Smooth muscle cell (in vitro differentiated cells): ENCODE results near the gene LAMA4. TPM values are rescaled to one million over a fixed set of nuclear protein-coding genes. Genes with fewer than 3 reads are reported as not detected.

ENCODE experiments used
- DNase-seq: peaks from one replicate; lab custom pipeline; 2025; ENCODE audit not compliant: unreplicated experiment; lab: John Stamatoyannopoulos, UW
- H2AFZ ChIP-seq: fragments of 200-600 bp; sonication (generic); 2 replicates; pipeline ENCODE4 v1.6.0; 2016; ENCODE audit warnings: antibody characterized with exemption, low read depth, mild to moderate bottlenecking
- H3F3A ChIP-seq: fragments of 200-600 bp; sonication (generic); 2 replicates; pipeline ENCODE4 v1.6.0; 2017; ENCODE audit warnings: antibody characterized with exemption, low read depth
- H3K27ac ChIP-seq: fragments of 200-600 bp; sonication (generic); 2 replicates; pipeline ENCODE4 v1.5.1; 2016; ENCODE audit warnings: low read depth, mild to moderate bottlenecking
- H3K27me3 ChIP-seq: fragments of 200-600 bp; sonication (generic); 2 replicates; pipeline ENCODE4 v1.6.1; 2016; ENCODE audit warnings: low read depth, mild to moderate bottlenecking
- H3K36me3 ChIP-seq: fragments of 200-600 bp; sonication (generic); 2 replicates; pipeline ENCODE4 v1.5.1; 2016; ENCODE audit warnings: low read depth
- H3K4me1 ChIP-seq: fragments of 200-600 bp; sonication (generic); 2 replicates; pipeline ENCODE4 v1.5.1; 2016; ENCODE audit warnings: low read depth
- H3K4me2 ChIP-seq: fragments of 200-600 bp; sonication (generic); 2 replicates; pipeline ENCODE4 v1.6.0; 2016; ENCODE audit warnings: mild to moderate bottlenecking
- H3K4me3 ChIP-seq: fragments of 200-600 bp; sonication (generic); 2 replicates; pipeline ENCODE4 v1.5.1; 2016; ENCODE audit warnings: mild to moderate bottlenecking
- H3K79me2 ChIP-seq: fragments of 200-600 bp; sonication (generic); 2 replicates; pipeline ENCODE4 v1.6.0; 2016; ENCODE audit warnings: low read depth, mild to moderate bottlenecking
- H3K9ac ChIP-seq: fragments of 200-600 bp; sonication (generic); 2 replicates; pipeline ENCODE4 v1.6.0; 2016; ENCODE audit warnings: low read depth
- H3K9me3 ChIP-seq: fragments of 200-600 bp; sonication (generic); replicated peaks from 2 replicates; pipeline ENCODE4 v1.5.1; 2016; ENCODE audit warnings: low read depth
- H4K20me1 ChIP-seq: fragments of 200-600 bp; sonication (generic); 2 replicates; pipeline ENCODE4 v1.6.0; 2016; ENCODE audit warnings: low read depth
- CTCF ChIP-seq: fragments of 200-600 bp; sonication (generic); IDR thresholded peaks from 2 replicates; pipeline ENCODE4 v1.5.1; 2017; ENCODE audit warnings: borderline replicate concordance, mild to moderate bottlenecking, antibody characterized with exemption; ENCODE audit not compliant: insufficient read depth, poor library complexity, severe bottlenecking
- WGBS: methylation state at CpG from one replicate; pipeline ENCODE4 v1.1.7; 2016; ENCODE audit warnings: low lambda C conversion rate; 5-methylcytosine and 5-hydroxymethylcytosine counted together
- polyA plus RNA-seq: library from polyadenylated mRNA; unstranded; fragments of >200 nt; fragmentation: Nextera tagmentation; extraction: Ambion mirVana; gene quantifications from 2 replicates; pipeline ENCODE4 v1.2.1, GENCODE V29; 2016
- total RNA-seq: library from RNA; depleted of rRNA; stranded (reverse); fragments of >200 nt; gene quantifications from 2 replicates; pipeline ENCODE4 v1.2.3, GENCODE V29; 2014

Gene LAMA4
- total and polyA plus RNA-seq, 2 experiments from 2014 or later = 9.1 to 29.4 TPM

GRCh38 chr6:112128208-112128607, 126.2 kb downstream of the LAMA4 start:
- Histone ChIP-seq H3K4me1 (no peaks in the 10 kb centered on the region), H3K27ac (no peak overlapping the region), H3F3A (no peaks in the 10 kb centered on the region), H3K79me2 (no peaks in the 10 kb centered on the region), H3K4me2 (no peak overlapping the region), H2AFZ (no peak overlapping the region), H4K20me1 (no peaks in the 10 kb centered on the region), H3K4me3 (no peak overlapping the region), H3K9ac (no peak overlapping the region), H3K27me3 (peaks cover 5% of the 10 kb centered on the region), H3K36me3 (no peaks in the 10 kb centered on the region), H3K9me3 (no peaks in the 10 kb centered on the region)
- WGBS = 87% methylated on average over 5 of the region's 5 CpGs
- DNase-seq = no peak
- no peak for TF ChIP-seq CTCF

GRCh38 chr6:112123982-112124381, 130.4 kb downstream of the LAMA4 start:
- no peak for TF ChIP-seq CTCF
- Histone ChIP-seq H3K9ac (no peak overlapping the region), H3F3A (no peaks in the 10 kb centered on the region), H4K20me1 (no peaks in the 10 kb centered on the region), H3K4me1 (no peaks in the 10 kb centered on the region), H3K9me3 (no peaks in the 10 kb centered on the region), H3K27me3 (no peaks in the 10 kb centered on the region), H3K36me3 (no peaks in the 10 kb centered on the region), H3K79me2 (no peaks in the 10 kb centered on the region), H2AFZ (no peak overlapping the region), H3K4me2 (no peak overlapping the region), H3K4me3 (no peak overlapping the region), H3K27ac (no peak overlapping the region)
- whole genome bisulfite sequencing = 90% methylated on average over 1 of the region's 1 CpG
- DNase-seq = no peak

- Histone ChIP-seq H3K27ac (no peak overlapping the region), H3K4me3 (no peak overlapping the region), H3K79me2 (no peaks in the 10 kb centered on the region), H3F3A (no peaks in the 10 kb centered on the region), H3K9me3 (no peaks in the 10 kb centered on the region), H3K4me1 (no peaks in the 10 kb centered on the region), H3K27me3 (no peaks in the 10 kb centered on the region), H3K36me3 (no peaks in the 10 kb centered on the region), H3K4me2 (no peak overlapping the region), H3K9ac (no peak overlapping the region), H2AFZ (no peak overlapping the region), H4K20me1 (no peaks in the 10 kb centered on the region)
- 93% methylated on average over 2 of the region's 2 CpGs for WGBS
- DNase-seq = no peak
- no peak for TF ChIP-seq CTCF
These were observed 131.6 kb downstream of the LAMA4 start for GRCh38 chr6:112122756-112123155.

- Histone ChIP-seq H3F3A (no peaks in the 10 kb centered on the region), H3K9ac (no peak overlapping the region), H3K27ac (no peak overlapping the region), H3K27me3 (no peaks in the 10 kb centered on the region), H4K20me1 (no peaks in the 10 kb centered on the region), H3K36me3 (no peaks in the 10 kb centered on the region), H3K4me3 (no peak overlapping the region), H3K4me2 (no peak overlapping the region), H2AFZ (no peak overlapping the region), H3K9me3 (no peaks in the 10 kb centered on the region), H3K4me1 (no peaks in the 10 kb centered on the region), H3K79me2 (no peaks in the 10 kb centered on the region)
- TF ChIP-seq CTCF = no peak
- DNase-seq = no peak
These were observed 136.3 kb downstream of the LAMA4 start for GRCh38 chr6:112118034-112118433.
